ENCODE results near the gene COL9A3.
"Not testable (repeated sequence)": the region's sequence is repeated elsewhere in the genome, so short reads cannot be mapped to it uniquely, and the experiment has no call there.

The COL9A3 gene

DNA sequence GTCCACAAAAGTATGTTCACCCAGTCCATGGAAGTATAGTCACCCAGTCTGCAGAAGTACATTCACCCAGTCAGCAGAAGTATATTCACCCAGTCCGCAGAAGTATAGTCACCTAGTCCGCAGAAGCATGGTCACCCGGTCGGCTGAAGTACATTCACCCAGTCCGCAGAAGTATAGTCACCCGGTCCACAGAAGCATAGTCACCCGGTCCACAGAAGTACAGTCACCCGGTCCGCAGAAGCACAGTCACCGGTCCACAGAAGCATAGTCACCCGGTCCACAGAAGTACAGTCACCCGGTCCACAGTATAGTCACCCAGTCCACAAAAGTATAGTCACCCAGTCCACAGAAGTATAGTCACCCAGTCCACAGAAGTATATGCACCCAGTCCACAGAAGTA lies 36.0 kb downstream of the COL9A3 start:
- no peak overlapping the region for H3K9ac ChIP-seq
- TF ChIP-seq, protein P1, sequence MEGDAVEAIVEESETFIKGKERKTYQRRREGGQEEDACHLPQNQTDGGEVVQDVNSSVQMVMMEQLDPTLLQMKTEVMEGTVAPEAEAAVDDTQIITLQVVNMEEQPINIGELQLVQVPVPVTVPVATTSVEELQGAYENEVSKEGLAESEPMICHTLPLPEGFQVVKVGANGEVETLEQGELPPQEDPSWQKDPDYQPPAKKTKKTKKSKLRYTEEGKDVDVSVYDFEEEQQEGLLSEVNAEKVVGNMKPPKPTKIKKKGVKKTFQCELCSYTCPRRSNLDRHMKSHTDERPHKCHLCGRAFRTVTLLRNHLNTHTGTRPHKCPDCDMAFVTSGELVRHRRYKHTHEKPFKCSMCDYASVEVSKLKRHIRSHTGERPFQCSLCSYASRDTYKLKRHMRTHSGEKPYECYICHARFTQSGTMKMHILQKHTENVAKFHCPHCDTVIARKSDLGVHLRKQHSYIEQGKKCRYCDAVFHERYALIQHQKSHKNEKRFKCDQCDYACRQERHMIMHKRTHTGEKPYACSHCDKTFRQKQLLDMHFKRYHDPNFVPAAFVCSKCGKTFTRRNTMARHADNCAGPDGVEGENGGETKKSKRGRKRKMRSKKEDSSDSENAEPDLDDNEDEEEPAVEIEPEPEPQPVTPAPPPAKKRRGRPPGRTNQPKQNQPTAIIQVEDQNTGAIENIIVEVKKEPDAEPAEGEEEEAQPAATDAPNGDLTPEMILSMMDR (IDR thresholded peaks at IDR 0.05), result no peak
- no peaks in the 10 kb centered on the region for H3K36me3 ChIP-seq (ENCODE audit: control insufficient read depth, insufficient read depth, low read length)

DNA sequence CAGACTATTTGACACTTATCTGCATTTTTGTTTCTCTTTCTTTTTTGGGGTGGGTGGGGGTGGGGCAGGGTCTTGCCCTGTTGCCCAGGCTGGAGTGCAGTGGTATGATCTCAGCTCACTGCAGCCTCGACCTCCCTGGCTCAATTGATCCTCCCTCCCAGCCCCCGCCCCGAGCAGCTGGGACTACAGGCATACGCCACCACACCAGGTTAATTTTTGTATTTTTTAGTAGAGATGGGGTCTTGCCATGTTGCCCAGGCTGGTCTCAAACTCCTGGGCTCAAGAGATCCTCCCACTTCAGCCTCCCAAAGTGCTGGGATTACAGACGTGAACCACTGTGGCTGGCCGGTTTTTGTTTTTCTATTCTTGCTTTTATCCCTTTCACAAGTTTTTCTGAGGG lies 36.5 kb downstream of the COL9A3 start:
- H3K9ac ChIP-seq; H3K4me3 ChIP-seq (ENCODE audit: low read depth, low read length); H3K4me2 ChIP-seq (ENCODE audit: low read length); H3K36me3 ChIP-seq (ENCODE audit: control insufficient read depth, insufficient read depth, low read length); H3K4me1 ChIP-seq; H3K27ac ChIP-seq; H3K9me3 ChIP-seq (ENCODE audit: control insufficient read depth, low read length); H3K79me2 ChIP-seq; H2AFZ ChIP-seq; H3K27me3 ChIP-seq (ENCODE audit: control insufficient read depth, insufficient read depth, low read length): not testable (repeated sequence)

More for the DNA sequence above, 36.0 kb downstream of the COL9A3 start:
- Histone ChIP-seq H3K4me3 (ENCODE audit: low read depth, low read length) (no peak overlapping the region), H3K4me1 (no peaks in the 10 kb centered on the region), H3K9me3 (ENCODE audit: control insufficient read depth, low read length) (no peaks in the 10 kb centered on the region), H3K79me2 (no peaks in the 10 kb centered on the region), H3K27ac (no peak overlapping the region), H3K27me3 (ENCODE audit: control insufficient read depth, insufficient read depth, low read length) (no peaks in the 10 kb centered on the region), H3K4me2 (ENCODE audit: low read length) (no peak overlapping the region), H2AFZ (no peak overlapping the region)

DNA sequence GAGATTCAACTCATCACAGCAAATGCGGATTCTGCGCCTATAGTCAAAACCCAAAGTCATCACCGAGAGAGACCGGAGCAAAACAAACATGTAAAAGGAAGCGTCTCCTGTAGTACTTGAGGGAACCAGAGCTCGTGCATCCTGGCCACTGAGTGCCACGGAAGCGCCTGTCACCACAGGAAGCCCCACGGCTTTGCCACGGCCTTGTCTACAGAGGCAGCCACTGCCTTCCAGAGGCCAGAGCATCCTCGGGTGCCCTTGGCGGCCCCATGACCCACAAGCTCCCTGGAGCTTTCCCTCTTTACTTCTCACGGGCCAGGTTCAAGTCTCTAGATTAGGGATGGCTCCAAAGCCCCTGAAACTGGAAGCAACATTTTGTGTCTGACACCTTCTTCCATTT lies 37.3 kb downstream of the COL9A3 start:
- H3K9ac ChIP-seq, result no peak overlapping the region
- no peaks in the 10 kb centered on the region for H3K9me3 ChIP-seq (ENCODE audit: control insufficient read depth, low read length)
- H2AFZ ChIP-seq, result no peak overlapping the region
- no peak overlapping the region for H3K4me3 ChIP-seq (ENCODE audit: low read depth, low read length)
- no peaks in the 10 kb centered on the region for H3K27me3 ChIP-seq (ENCODE audit: control insufficient read depth, insufficient read depth, low read length)
- no peaks in the 10 kb centered on the region for H3K4me1 ChIP-seq
- H3K4me2 ChIP-seq (ENCODE audit: low read length), result no peak overlapping the region
- H3K36me3 ChIP-seq (ENCODE audit: control insufficient read depth, insufficient read depth, low read length), result no peaks in the 10 kb centered on the region
- H3K79me2 ChIP-seq, result no peaks in the 10 kb centered on the region
- no peak overlapping the region for H3K27ac ChIP-seq
- TF ChIP-seq, protein P1 (IDR thresholded peaks at IDR 0.05), result no peak

DNA sequence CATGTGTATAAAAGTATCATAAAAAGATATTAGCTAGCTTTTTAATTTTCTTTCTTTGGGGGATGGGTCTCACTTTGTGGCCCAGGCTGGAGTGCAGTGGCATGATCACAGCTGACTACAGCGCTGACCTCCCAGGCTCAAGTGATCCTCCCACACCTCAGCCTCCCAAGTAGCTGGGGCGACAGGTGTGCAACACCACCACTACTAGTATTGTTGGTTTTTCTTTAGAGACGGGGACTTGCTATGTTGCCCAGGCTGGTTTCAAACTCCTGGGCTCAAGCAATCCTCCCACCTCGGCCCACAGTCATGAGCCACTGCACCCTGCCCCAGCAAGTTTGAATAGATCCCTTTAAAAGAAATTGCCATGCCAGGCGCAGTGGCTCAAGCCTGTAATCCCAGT lies 38.3 kb downstream of the COL9A3 start:
- no peak overlapping the region for H3K4me3 ChIP-seq (ENCODE audit: low read depth, low read length)
- H3K4me1 ChIP-seq, result no peaks in the 10 kb centered on the region
- H3K36me3 ChIP-seq (ENCODE audit: control insufficient read depth, insufficient read depth, low read length), result no peaks in the 10 kb centered on the region
- no peak overlapping the region for H3K9ac ChIP-seq
- H2AFZ ChIP-seq, result no peak overlapping the region
- no peaks in the 10 kb centered on the region for H3K27me3 ChIP-seq (ENCODE audit: control insufficient read depth, insufficient read depth, low read length)
- no peak overlapping the region for H3K27ac ChIP-seq
- H3K4me2 ChIP-seq (ENCODE audit: low read length), result no peak overlapping the region
- H3K79me2 ChIP-seq, result no peaks in the 10 kb centered on the region
- TF ChIP-seq, protein P1 (IDR thresholded peaks at IDR 0.05), result no peak
- H3K9me3 ChIP-seq (ENCODE audit: control insufficient read depth, low read length), result no peaks in the 10 kb centered on the region

DNA sequence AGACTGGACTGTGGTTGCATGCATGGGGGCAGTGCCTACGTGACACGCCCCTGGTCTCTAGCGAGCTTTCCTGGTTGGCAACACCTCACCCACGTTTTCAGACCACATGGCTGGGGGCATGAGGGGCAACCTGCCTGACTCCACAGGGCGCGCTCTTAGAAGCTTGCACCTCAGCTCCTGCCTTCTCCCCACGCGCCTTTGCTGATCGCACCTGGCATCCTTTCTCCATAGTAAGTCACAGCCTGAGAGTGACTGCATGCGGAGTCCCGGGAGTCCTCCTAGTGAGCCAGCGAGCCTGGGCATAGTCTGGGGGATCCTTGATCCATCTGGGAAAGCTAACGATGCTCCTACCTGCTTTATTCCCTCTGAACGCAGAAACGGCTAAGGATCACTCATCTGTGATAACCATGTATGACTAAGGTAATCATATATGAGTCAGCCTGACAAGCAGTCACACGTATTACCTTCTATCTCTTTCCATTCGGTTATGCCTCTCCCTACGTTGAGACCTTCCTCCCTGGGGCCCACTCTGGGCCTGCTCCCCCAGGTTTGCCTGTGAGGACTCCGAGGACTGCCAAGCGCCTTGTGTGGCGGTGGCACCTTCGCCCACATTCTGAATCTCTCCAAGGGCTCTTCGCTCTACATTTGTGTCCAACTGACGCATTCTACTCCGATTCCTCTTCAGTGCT lies 40.2 kb downstream of the COL9A3 start:
- Histone ChIP-seq H3K4me3 (ENCODE audit: low read depth, low read length) (no peak overlapping the region), H3K4me1 (no peaks in the 10 kb centered on the region), H3K9me3 (ENCODE audit: control insufficient read depth, low read length) (no peaks in the 10 kb centered on the region), H3K79me2 (no peaks in the 10 kb centered on the region), H2AFZ (no peak overlapping the region), H3K27me3 (ENCODE audit: control insufficient read depth, insufficient read depth, low read length) (no peaks in the 10 kb centered on the region), H3K27ac (no peak overlapping the region), H3K4me2 (ENCODE audit: low read length) (no peak overlapping the region), H3K9ac (no peak overlapping the region), H3K36me3 (ENCODE audit: control insufficient read depth, insufficient read depth, low read length) (no peaks in the 10 kb centered on the region)
- TF ChIP-seq, protein P1 (IDR thresholded peaks at IDR 0.05), result no peak

Data from parathyroid adenoma (tissue), 2 donors.